ENCODE measurements around the gene DPYD.

Gene DPYD

GRCh38 chr1:97167246-97167645 is 753.6 kb downstream of the DPYD start:
- no peaks in the 10 kb centered on the region for H3K27me3 ChIP-seq (ENCODE audit: insufficient read depth, low read length)
- no peak overlapping the region for H3K9ac ChIP-seq (ENCODE audit: low read length)
- H2AFZ ChIP-seq (ENCODE audit: low read length): no peak overlapping the region
- H3K9me2 ChIP-seq (ENCODE audit: low read depth, low read length): no peaks in the 10 kb centered on the region
- H3K79me2 ChIP-seq (ENCODE audit: insufficient read depth, low read length): no peaks in the 10 kb centered on the region
- no peaks in the 10 kb centered on the region for H3K9me3 ChIP-seq (ENCODE audit: low read length)
- no peak overlapping the region for H3K4me3 ChIP-seq (ENCODE audit: low read depth, low read length, poor library complexity, severe bottlenecking)
- H3K27ac ChIP-seq (ENCODE audit: low read depth, low read length, poor library complexity, severe bottlenecking): no peak overlapping the region
- no peaks in the 10 kb centered on the region for H3K4me1 ChIP-seq (ENCODE audit: insufficient read depth, low read length, severe bottlenecking)
- no peak for TF ChIP-seq EZH2 (IDR thresholded peaks at IDR 0.05; ENCODE audit: borderline replicate concordance, low read length)
- no peak overlapping the region for H3K4me2 ChIP-seq (ENCODE audit: low read length)
- H3F3A ChIP-seq (ENCODE audit: insufficient read depth, low read length): no peaks in the 10 kb centered on the region
- H3K36me3 ChIP-seq (ENCODE audit: insufficient read depth, low read length): no peaks in the 10 kb centered on the region
- H4K20me1 ChIP-seq (ENCODE audit: insufficient read depth, low read length): no peaks in the 10 kb centered on the region

DNA sequence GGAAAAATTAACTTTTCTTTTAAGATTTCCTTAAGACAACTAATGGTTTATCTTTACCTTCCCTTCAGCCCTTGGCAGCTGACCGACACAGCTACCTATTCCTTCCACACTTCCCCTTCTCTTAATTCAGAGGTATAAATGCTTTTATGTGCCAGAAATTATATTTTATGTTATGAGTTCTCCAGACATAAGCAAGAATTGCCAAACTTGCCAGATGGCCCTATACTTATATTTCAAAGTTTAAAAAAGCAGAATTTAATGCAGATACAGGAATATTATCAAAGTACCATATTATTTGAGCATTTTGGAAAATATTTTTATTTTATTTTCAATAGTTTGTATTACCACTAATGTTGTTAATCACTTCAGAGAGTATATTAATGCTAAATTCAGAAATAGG is 754.2 kb downstream of the DPYD start:
- Histone ChIP-seq H3K9me2 (ENCODE audit: low read depth, low read length) (no peaks in the 10 kb centered on the region), H3K9ac (ENCODE audit: low read length) (no peak overlapping the region), H3K4me2 (ENCODE audit: low read length) (no peak overlapping the region), H2AFZ (ENCODE audit: low read length) (no peak overlapping the region), H3F3A (ENCODE audit: insufficient read depth, low read length) (no peaks in the 10 kb centered on the region), H3K4me1 (ENCODE audit: insufficient read depth, low read length, severe bottlenecking) (no peaks in the 10 kb centered on the region), H3K79me2 (ENCODE audit: insufficient read depth, low read length) (no peaks in the 10 kb centered on the region), H3K27ac (ENCODE audit: low read depth, low read length, poor library complexity, severe bottlenecking) (no peak overlapping the region), H3K4me3 (ENCODE audit: low read depth, low read length, poor library complexity, severe bottlenecking) (no peak overlapping the region), H4K20me1 (ENCODE audit: insufficient read depth, low read length) (no peaks in the 10 kb centered on the region), H3K27me3 (ENCODE audit: insufficient read depth, low read length) (no peaks in the 10 kb centered on the region), H3K36me3 (ENCODE audit: insufficient read depth, low read length) (no peaks in the 10 kb centered on the region), H3K9me3 (ENCODE audit: low read length) (no peaks in the 10 kb centered on the region)
- no peak for TF ChIP-seq EZH2 (IDR thresholded peaks at IDR 0.05; ENCODE audit: borderline replicate concordance, low read length)
- TF ChIP-seq, protein P1, sequence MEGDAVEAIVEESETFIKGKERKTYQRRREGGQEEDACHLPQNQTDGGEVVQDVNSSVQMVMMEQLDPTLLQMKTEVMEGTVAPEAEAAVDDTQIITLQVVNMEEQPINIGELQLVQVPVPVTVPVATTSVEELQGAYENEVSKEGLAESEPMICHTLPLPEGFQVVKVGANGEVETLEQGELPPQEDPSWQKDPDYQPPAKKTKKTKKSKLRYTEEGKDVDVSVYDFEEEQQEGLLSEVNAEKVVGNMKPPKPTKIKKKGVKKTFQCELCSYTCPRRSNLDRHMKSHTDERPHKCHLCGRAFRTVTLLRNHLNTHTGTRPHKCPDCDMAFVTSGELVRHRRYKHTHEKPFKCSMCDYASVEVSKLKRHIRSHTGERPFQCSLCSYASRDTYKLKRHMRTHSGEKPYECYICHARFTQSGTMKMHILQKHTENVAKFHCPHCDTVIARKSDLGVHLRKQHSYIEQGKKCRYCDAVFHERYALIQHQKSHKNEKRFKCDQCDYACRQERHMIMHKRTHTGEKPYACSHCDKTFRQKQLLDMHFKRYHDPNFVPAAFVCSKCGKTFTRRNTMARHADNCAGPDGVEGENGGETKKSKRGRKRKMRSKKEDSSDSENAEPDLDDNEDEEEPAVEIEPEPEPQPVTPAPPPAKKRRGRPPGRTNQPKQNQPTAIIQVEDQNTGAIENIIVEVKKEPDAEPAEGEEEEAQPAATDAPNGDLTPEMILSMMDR (IDR thresholded peaks at IDR 0.05; ENCODE audit: low read length): no peak

- Histone ChIP-seq H4K20me1 (ENCODE audit: insufficient read depth, low read length) (no peaks in the 10 kb centered on the region), H3K4me1 (ENCODE audit: insufficient read depth, low read length, severe bottlenecking) (no peaks in the 10 kb centered on the region), H3F3A (ENCODE audit: insufficient read depth, low read length) (no peaks in the 10 kb centered on the region), H3K9me2 (ENCODE audit: low read depth, low read length) (no peaks in the 10 kb centered on the region), H2AFZ (ENCODE audit: low read length) (no peak overlapping the region), H3K9ac (ENCODE audit: low read length) (no peak overlapping the region), H3K27ac (ENCODE audit: low read depth, low read length, poor library complexity, severe bottlenecking) (no peak overlapping the region), H3K27me3 (ENCODE audit: insufficient read depth, low read length) (no peaks in the 10 kb centered on the region), H3K36me3 (ENCODE audit: insufficient read depth, low read length) (no peaks in the 10 kb centered on the region), H3K4me2 (ENCODE audit: low read length) (no peak overlapping the region), H3K4me3 (ENCODE audit: low read depth, low read length, poor library complexity, severe bottlenecking) (no peak overlapping the region), H3K79me2 (ENCODE audit: insufficient read depth, low read length) (no peaks in the 10 kb centered on the region), H3K9me3 (ENCODE audit: low read length) (no peaks in the 10 kb centered on the region)
- TF ChIP-seq, protein P1 (IDR thresholded peaks at IDR 0.05; ENCODE audit: low read length): no peak
- no peak for TF ChIP-seq EZH2 (IDR thresholded peaks at IDR 0.05; ENCODE audit: borderline replicate concordance, low read length)
Measured at GRCh38 chr1:97164276-97164639, 756.6 kb downstream of the DPYD start.

DNA sequence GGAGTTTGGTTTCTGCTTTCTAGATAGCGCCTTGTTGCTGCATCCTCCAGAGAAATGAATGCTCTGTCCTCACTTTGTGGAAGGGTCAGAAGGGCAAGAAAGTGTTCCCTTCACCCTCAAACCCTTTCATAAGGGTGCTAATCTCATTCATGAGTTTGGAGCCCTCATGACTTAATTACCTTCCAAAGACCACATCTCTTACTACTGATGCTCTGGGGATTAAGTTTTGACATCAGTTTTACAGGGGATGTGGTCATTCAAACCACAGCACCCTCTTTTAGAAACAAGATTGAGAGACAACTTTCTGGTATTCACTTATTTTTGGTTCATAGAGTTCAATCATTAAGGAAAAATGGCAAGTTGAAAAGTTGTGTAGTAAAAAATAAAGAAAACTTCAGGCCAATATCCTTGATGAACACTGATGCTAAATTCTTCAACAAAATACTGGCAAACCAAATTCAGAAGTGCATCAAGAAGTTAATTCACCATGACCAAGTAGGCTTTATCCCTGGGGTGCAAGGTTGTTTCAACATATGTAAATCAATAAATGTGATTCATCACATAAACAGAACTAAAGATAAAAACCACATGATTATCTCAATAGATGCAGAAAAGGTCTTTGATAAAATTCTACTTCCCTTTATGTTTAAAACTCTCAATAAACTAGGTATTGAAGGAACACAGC is 757.1 kb downstream of the DPYD start:
- no peak overlapping the region for H3K4me2 ChIP-seq (ENCODE audit: low read length)
- H3K9me2 ChIP-seq (ENCODE audit: low read depth, low read length): no peaks in the 10 kb centered on the region
- no peak overlapping the region for H3K4me3 ChIP-seq (ENCODE audit: low read depth, low read length, poor library complexity, severe bottlenecking)
- H3K27ac ChIP-seq (ENCODE audit: low read depth, low read length, poor library complexity, severe bottlenecking): no peak overlapping the region
- H3K4me1 ChIP-seq (ENCODE audit: insufficient read depth, low read length, severe bottlenecking): no peaks in the 10 kb centered on the region
- no peaks in the 10 kb centered on the region for H3K79me2 ChIP-seq (ENCODE audit: insufficient read depth, low read length)
- TF ChIP-seq EZH2 (IDR thresholded peaks at IDR 0.05; ENCODE audit: borderline replicate concordance, low read length): no peak
- TF ChIP-seq, protein P1 (IDR thresholded peaks at IDR 0.05; ENCODE audit: low read length): no peak
- H2AFZ ChIP-seq (ENCODE audit: low read length): no peak overlapping the region
- H3K27me3 ChIP-seq (ENCODE audit: insufficient read depth, low read length): no peaks in the 10 kb centered on the region
- H3K9ac ChIP-seq (ENCODE audit: low read length): no peak overlapping the region
- H3K9me3 ChIP-seq (ENCODE audit: low read length): no peaks in the 10 kb centered on the region
- no peaks in the 10 kb centered on the region for H4K20me1 ChIP-seq (ENCODE audit: insufficient read depth, low read length)
- H3F3A ChIP-seq (ENCODE audit: insufficient read depth, low read length): no peaks in the 10 kb centered on the region
- H3K36me3 ChIP-seq (ENCODE audit: insufficient read depth, low read length): no peaks in the 10 kb centered on the region

Measured in OCI-LY1 (cell line).